Smooth muscle cell of the brain vasculature (primary cell): ENCODE results near the gene PUSL1.

ENCODE experiments used
- DNase-seq: peaks from one replicate; pipeline ENCODE4 v3.0.0-alpha.2; 2012; ENCODE audit warnings: low read depth, low spot score

Gene PUSL1

DNA sequence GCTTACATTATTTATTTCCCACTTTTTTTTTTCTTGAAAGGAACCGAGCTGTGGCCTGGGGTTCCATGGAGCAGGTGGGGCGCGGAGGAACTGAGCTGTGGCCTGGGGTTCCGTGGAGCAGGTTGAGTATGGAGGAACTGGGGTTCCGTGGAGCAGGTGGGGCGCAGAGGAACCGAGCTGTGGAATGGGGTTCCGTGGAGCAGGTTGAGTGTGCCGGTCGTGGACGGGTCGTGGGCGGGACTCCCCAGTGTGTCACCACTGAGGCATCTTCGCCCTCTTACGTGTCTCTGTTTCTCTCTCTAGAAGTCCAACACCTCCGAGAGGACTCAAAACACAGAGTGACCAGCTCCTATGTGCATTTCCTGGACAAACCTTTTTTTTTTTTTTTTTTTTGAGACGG is 29.4 kb upstream of the PUSL1 start:
- no peak for DNase-seq

GRCh38 chr1:1280782-1281481 is 27.5 kb upstream of the PUSL1 start:
- no peak for DNase-seq

DNA sequence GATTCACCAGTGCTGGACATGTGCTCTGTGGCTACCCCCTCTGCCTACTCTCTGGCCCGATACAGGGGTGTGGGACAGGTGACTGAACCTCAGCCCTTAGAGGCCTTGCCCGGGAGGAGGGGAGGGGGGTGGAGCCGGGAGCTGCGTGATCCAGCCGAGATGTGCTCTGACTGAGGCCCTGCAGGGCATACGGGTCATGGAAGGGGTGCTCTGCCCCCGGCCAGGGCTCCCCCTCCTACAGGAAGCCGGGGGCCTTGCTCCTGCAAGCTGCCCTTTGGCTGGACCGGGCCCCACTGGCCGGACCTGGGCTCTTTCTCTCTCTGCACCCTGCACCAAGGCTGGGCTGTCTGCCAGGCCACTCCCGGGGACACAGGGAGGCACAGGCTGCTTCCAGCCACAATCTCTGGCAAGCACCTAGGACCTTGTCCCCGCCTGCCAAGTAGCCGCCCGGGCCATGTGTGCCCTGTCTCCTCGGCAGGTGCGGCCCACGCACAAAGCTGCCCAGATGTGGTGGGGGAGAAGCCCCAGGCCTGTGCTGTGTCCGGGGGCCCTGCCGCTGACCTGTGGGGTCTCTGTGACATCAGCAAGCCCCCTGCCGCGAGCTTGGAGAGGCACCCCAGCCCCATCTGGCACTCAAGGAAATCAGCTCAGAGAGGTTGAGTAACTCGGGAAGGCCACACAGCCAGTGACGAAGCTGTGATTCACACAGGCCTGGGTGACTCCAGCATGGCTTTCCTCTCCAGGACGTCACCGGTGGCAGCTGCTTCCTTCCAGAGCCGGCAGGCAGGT is 26.7 kb upstream of the PUSL1 start:
- no peak for DNase-seq

DNA sequence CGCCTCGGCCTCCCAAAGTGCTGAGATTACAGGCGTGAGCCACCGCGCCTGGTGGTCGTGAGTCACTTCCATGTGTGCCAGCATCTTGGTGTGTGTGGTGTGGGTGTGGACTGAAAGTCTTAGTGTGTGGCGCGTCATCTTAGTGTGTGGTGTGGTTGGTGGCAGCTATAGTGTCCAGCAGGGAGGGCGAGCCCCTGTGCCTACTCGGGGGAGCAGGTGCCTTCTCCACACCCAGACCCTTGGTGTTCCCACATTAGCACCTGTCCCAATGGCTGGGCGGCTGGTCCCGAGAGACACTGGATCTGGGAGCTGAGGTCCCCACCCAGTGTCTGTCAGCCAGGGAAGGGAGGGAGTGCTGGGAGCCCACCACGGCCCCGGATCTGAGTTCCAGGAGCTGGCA is 25.4 kb upstream of the PUSL1 start:
- no peak for DNase-seq

- DNase-seq, result no peak
Observed at GRCh38 chr1:1283821-1284220, 24.6 kb upstream of the PUSL1 start.

- no peak for DNase-seq
Observed at GRCh38 chr1:1284221-1285101, 23.9 kb upstream of the PUSL1 start.

- DNase-seq, result no peak
Observed at GRCh38 chr1:1285102-1285571, 23.3 kb upstream of the PUSL1 start.

DNA sequence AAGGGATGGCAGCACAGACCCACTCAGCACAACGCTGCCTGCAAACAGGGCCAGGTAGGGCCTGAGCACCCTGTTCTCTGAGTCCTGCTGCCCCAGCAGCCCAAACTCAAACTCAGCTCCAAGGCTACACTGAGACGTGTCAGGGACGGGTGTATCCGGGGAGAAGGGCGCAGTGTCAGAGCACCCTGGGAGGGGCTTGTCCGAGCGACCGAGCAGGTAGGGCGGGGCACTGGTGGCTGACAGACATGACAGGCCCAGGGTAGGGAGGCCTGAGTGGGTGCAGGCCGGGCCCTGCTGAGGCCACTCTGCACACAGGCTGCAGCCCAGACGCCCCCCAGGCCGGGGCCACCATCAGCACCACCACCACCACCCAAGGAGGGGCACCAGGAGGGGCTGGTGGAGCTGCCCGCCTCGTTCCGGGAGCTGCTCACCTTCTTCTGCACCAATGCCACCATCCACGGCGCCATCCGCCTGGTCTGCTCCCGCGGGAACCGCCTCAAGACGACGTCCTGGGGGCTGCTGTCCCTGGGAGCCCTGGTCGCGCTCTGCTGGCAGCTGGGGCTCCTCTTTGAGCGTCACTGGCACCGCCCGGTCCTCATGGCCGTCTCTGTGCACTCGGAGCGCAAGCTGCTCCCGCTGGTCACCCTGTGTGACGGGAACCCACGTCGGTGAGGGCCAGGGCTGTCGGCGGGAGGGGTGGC is 22.6 kb upstream of the PUSL1 start:
- no peak for DNase-seq

- DNase-seq, result no peak
Observed at GRCh38 chr1:1286313-1287261, 21.8 kb upstream of the PUSL1 start.

- DNase-seq, result no peak
Observed at GRCh38 chr1:1287288-1288110, 20.9 kb upstream of the PUSL1 start.

DNA sequence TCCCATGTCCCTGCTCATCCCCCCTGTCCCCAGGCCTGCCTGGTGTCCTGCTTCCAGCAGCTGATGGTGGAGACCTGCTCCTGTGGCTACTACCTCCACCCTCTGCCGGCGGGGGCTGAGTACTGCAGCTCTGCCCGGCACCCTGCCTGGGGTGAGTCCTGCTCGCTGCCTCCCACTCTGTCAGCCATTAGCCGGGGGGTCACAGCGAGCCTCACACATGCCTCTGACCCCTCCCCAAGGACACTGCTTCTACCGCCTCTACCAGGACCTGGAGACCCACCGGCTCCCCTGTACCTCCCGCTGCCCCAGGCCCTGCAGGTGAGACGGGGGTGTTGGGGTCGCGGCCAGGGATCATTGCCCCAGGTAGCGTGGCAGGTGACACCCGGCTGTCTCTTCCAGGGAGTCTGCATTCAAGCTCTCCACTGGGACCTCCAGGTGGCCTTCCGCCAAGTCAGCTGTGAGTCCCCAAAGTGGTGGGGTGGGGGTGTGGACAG is 18.1 kb upstream of the PUSL1 start:
- no peak for DNase-seq

GRCh38 chr1:1291023-1291528 is 17.3 kb upstream of the PUSL1 start:
- no peak for DNase-seq

GRCh38 chr1:1291548-1292441 is 16.6 kb upstream of the PUSL1 start:
- DNase-seq, result no peak

GRCh38 chr1:1292442-1292779 is 16.0 kb upstream of the PUSL1 start:
- DNase-seq, result no peak

DNA sequence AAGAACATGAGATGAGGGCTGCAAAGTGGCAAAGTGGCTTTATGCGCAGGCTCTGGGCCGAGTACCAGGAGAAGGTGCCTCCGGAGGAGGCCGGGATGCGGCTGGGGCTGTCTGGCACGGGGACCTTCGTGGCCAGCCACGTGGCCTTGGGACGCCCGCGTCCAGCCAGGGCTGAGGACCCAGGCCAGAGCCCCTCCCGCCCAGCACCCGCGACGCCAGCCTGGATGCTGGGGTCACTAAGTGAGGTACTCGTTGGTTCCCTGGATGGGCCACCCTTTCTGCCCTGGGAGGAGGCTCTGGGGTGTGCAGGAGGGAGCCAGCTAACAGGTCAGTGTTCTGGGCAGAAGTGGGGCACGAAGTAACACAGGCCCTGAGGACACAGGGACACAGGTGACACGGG is 15.5 kb upstream of the PUSL1 start:
- DNase-seq, result no peak

GRCh38 chr1:1293263-1294249 is 14.8 kb upstream of the PUSL1 start:
- no peak for DNase-seq
